ENCODE measurements around the gene SIGLEC1.

SIGLEC1 gene

GRCh38 chr20:3694864-3695263, 17.5 kb downstream of the SIGLEC1 start:
- Histone ChIP-seq H3K79me2 (ENCODE audit: control insufficient read depth, low read length) (no peaks in the 10 kb centered on the region), H3K4me1 (ENCODE audit: control insufficient read depth, low read length) (no peaks in the 10 kb centered on the region), H4K20me1 (ENCODE audit: control insufficient read depth, insufficient read depth, low read depth, low read length) (no peaks in the 10 kb centered on the region), H3K4me2 (ENCODE audit: low read length) (no peak overlapping the region), H3K27ac (ENCODE audit: low read depth, low read length) (no peak overlapping the region), H3K36me3 (ENCODE audit: control insufficient read depth, low read length) (no peaks in the 10 kb centered on the region), H3K9me3 (ENCODE audit: control insufficient read depth, insufficient read depth, low read length) (peaks cover 6% of the 10 kb centered on the region; the same call in 1 of the 2 replicates), H3F3A (ENCODE audit: control insufficient read depth, insufficient read depth) (no peaks in the 10 kb centered on the region), H3K27me3 (ENCODE audit: control insufficient read depth, low read length) (no peaks in the 10 kb centered on the region), H3K9me2 (replicated peaks; ENCODE audit: control insufficient read depth, low read length) (no peaks in the 10 kb centered on the region), H3K4me3 (ENCODE audit: low read length) (no peak overlapping the region)
- TF ChIP-seq EZH2phosphoT487 (IDR thresholded peaks at IDR 0.05; ENCODE audit: borderline replicate concordance, low read length) (no peak), CTCF (IDR thresholded peaks at IDR 0.05; ENCODE audit: low read depth, low read length, poor library complexity, severe bottlenecking) (no peak)

- no peaks in the 10 kb centered on the region for H3K36me3 ChIP-seq (ENCODE audit: control insufficient read depth, low read length)
- H3K27me3 ChIP-seq (ENCODE audit: control insufficient read depth, low read length): no peaks in the 10 kb centered on the region
- no peaks in the 10 kb centered on the region for H3K79me2 ChIP-seq (ENCODE audit: control insufficient read depth, low read length)
- no peak overlapping the region for H3K4me3 ChIP-seq (ENCODE audit: low read length)
- H3K4me2 ChIP-seq (ENCODE audit: low read length): no peak overlapping the region
- no peaks in the 10 kb centered on the region for H3F3A ChIP-seq (ENCODE audit: control insufficient read depth, insufficient read depth)
- no peak for TF ChIP-seq CTCF (IDR thresholded peaks at IDR 0.05; ENCODE audit: low read depth, low read length, poor library complexity, severe bottlenecking)
- TF ChIP-seq EZH2phosphoT487 (IDR thresholded peaks at IDR 0.05; ENCODE audit: borderline replicate concordance, low read length): no peak
- peaks cover 6% of the 10 kb centered on the region; the same call in 1 of the 2 replicates for H3K9me3 ChIP-seq (ENCODE audit: control insufficient read depth, insufficient read depth, low read length)
- no peak overlapping the region for H3K27ac ChIP-seq (ENCODE audit: low read depth, low read length)
- H4K20me1 ChIP-seq (ENCODE audit: control insufficient read depth, insufficient read depth, low read depth, low read length): no peaks in the 10 kb centered on the region
- H3K4me1 ChIP-seq (ENCODE audit: control insufficient read depth, low read length): no peaks in the 10 kb centered on the region
- H3K9me2 ChIP-seq (replicated peaks; ENCODE audit: control insufficient read depth, low read length): no peaks in the 10 kb centered on the region
Measured at GRCh38 chr20:3693376-3693775, 19.0 kb downstream of the SIGLEC1 start.

GRCh38 chr20:3692706-3693294, 19.6 kb downstream of the SIGLEC1 start:
- peaks cover 6% of the 10 kb centered on the region; the same call in 1 of the 2 replicates for H3K9me3 ChIP-seq (ENCODE audit: control insufficient read depth, insufficient read depth, low read length)
- H3K36me3 ChIP-seq (ENCODE audit: control insufficient read depth, low read length): no peaks in the 10 kb centered on the region
- H3K27ac ChIP-seq (ENCODE audit: low read depth, low read length): no peak overlapping the region
- no peaks in the 10 kb centered on the region for H3K9me2 ChIP-seq (replicated peaks; ENCODE audit: control insufficient read depth, low read length)
- no peak overlapping the region for H3K4me2 ChIP-seq (ENCODE audit: low read length)
- TF ChIP-seq CTCF (IDR thresholded peaks at IDR 0.05; ENCODE audit: low read depth, low read length, poor library complexity, severe bottlenecking) (no peak), EZH2phosphoT487 (IDR thresholded peaks at IDR 0.05; ENCODE audit: borderline replicate concordance, low read length) (no peak)
- no peaks in the 10 kb centered on the region for H3K79me2 ChIP-seq (ENCODE audit: control insufficient read depth, low read length)
- H3F3A ChIP-seq (ENCODE audit: control insufficient read depth, insufficient read depth): no peaks in the 10 kb centered on the region
- no peaks in the 10 kb centered on the region for H4K20me1 ChIP-seq (ENCODE audit: control insufficient read depth, insufficient read depth, low read depth, low read length)
- no peak overlapping the region for H3K4me3 ChIP-seq (ENCODE audit: low read length)
- no peaks in the 10 kb centered on the region for H3K27me3 ChIP-seq (ENCODE audit: control insufficient read depth, low read length)
- H3K4me1 ChIP-seq (ENCODE audit: control insufficient read depth, low read length): no peaks in the 10 kb centered on the region
